GM19099 (cell line): ENCODE data around the gene UNC50.

ENCODE experiments used
- POLR2A ChIP-seq: IDR thresholded peaks from 3 replicates; pipeline ENCODE4 v1.6.1; 2011; ENCODE audit warnings: low read depth; ENCODE audit not compliant: insufficient read length; ENCODE audit errors: extremely low read depth

The UNC50 gene, protein sequence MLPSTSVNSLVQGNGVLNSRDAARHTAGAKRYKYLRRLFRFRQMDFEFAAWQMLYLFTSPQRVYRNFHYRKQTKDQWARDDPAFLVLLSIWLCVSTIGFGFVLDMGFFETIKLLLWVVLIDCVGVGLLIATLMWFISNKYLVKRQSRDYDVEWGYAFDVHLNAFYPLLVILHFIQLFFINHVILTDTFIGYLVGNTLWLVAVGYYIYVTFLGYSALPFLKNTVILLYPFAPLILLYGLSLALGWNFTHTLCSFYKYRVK

DNA sequence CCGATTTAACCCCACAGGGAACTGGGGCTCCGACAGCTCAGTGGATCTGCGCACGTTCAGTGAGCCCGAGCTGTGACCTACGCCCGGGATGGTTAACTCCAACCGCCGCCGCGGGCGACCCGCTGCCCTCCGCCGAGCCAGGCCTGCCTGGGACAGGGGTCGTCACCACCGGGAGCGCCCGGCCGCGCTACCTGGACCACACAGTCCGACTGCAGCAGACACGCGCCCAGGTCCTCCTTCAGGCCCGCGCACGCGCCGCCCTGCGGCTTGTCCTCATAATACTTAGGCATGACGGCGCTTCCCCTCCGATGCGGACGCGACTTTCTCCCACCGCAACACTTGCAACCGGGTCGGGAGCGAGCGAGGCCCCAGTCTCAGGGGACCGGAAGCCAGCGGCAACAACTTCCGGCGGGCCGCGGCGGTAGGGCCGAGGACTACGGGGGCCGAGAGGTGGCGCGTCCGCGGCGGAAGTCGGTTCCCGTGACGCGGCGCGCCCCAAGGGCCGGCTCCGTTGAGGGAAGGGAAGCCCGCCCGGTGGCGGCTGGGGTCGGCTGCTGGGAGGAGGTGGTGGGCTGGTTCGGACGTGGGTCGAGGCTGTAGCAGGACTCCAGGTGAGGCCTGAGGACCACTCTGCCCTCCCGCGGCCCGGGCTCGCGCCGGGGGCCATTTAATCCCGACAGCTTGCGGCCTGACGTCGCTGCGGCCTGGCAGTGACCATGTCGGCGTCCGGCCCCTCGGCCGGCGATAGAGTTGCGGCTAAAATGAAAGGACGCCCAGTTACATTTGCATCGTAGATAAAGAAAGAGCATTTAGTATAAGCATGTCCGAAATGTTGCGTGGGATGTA, at the start of gene UNC50, which contains the start of gene COA5:
UNC50 (plus strand) TSS at position 474 of the 846 bp plus-strand sequence. CDS start 1,171 bp downstream, outside the sequence.
COA5 (minus strand) TSS at position 397 of the 846 bp plus-strand sequence; CDS start at position 290, 107 bp downstream.
- peak; percentile 93 for TF ChIP-seq POLR2A

DNA sequence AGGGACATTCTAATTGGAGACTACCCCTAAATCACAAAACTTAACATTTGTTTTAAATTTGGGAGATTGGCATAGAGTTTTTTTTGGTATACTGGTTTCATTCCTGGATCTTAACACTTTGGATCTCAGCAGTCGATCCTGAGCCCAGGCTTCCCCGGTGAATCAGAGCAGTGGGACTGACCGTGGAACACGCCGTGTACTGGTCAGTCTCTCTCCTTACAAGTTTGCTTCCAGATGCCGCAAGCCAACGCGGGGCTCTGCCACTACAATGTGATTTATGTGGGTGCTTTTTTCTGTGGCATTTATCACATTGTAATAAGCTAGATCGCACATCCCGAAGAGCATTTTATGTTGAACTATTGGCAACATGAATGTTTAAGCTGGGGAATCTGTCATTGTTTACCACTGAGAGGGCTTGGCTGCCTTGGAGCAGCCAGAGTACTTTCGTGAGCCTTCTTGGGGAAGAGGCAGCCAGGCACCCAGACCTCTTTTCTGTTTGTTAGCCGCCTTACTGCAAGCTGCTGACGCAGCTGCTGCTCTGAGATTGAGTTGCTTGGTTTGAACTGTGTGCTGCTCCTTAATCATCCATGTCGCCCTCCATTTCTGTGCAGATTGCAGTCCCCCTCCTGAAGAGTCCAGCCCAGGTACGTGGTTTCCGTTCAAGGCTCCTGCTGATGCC, 49.4 kb upstream of the UNC50 start:
- TF ChIP-seq POLR2A = no peak

DNA sequence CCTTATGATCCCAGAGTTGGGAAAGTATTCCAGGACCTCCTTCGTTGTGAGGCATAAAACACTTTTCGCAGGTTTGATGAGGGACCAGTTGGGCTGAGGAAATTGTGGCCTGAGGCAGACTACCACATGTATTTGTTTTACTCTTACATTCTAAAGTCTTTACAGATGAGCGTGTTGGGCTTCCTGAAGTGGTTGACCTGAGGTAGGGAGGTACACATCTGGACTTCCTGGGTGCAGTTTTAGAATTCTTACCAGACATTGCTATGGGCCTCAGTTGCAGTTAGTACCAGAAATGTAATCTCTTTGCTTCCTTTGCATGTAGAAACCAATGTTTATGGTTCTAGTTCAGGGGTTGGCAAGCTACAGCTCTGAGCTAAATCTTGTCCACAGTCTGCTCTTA, 48.8 kb upstream of the UNC50 start:
- TF ChIP-seq POLR2A = no peak

DNA sequence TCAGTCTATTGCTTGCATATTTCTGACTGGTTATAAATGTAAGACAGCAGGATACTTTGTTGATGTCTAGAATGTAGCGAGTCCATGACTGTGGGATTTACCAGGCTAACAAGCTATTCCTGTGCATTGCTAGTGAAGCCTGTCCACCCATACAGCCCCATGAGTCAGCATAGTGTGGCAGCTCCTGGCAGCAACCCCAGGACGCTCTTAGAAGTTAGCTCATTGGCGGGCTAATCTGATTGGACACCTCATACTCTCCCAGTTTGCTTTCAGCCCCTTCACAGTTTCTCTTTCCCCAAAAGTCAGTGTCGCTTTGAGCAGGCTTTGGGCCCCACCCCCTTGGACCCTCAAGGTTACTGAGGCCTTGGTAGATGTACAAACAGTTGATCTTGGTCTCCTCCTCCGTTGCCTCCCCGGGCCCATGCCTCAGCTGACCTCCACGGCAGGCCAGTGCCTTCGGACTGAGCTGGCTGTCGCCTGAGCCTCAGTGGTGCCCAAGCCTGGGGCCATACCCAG, 48.1 kb upstream of the UNC50 start:
- no peak for TF ChIP-seq POLR2A

DNA sequence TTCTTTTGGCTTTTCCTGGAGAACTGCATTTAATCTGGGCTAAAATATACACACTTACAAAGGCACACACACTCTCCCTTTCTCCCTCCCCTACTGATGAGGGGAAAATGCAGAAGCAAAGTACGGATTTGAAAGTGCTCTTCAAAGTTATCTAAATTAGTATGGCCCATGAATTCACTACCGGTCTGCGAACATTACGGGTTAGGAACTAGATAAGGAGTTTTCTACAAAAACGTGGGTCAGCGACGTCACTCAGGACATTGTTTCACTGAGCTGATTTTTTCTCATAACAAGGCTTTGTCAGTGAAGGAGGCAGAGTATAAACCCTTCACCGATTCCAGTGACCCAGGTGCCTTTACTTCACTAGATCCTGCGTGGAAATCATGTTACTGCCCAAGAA, 47.4 kb upstream of the UNC50 start:
- no peak for TF ChIP-seq POLR2A

DNA sequence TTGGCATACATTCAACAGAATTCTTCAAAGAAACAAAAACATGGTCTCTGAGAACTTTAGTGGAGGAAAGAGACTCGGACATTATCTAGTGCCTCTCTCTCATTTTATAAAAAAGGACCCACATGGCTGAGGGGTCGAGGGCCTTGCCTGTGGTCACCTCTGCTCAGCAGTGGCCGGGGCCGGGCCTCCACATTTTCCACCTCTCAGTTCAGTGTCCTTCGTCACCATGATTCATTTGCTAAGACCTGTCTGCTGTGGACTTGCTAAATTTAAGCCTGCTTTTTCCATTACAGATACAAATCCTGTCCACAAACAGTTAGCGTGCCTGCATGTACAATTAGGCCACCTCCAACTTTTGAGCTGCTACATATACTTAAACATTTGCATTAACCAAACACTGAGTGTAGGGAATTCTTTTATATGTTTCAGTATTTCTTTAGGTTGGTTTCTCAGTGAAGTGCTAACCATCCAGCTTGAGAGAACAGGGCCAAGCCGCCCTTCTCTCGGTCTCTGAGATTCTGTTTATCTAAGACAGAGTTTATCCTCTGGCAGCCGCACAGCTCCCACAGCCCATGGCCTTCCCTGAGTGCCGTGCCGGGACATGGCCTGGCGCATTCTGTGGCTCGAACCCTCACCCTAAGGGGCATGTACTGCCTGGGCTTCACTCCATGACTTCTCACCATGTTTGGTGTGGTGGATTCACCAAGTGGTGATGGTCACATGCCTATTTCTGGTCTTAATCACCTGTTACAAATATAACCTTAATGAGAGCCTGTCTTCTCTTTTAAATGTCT, 46.3 kb upstream of the UNC50 start:
- no peak for TF ChIP-seq POLR2A

DNA sequence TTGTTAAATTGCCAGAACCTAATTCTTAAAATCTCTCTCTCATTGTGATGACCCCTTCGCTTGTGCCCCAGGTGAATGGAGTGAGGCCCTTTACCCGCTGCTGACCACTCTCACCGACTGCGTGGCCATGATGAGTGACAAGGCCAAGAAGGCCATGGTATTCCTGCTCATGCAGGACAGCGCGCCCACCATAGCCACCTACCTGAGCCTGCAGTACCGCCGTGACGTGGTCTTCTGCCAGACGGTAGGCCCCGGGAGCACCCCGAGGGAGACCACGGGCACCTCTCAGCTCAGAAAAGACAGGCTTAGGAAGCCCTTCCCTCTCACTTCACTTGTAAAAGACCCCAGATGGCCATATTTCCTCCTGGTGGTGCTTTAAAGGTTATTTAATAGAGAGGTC, 45.0 kb upstream of the UNC50 start:
- TF ChIP-seq POLR2A = no peak

DNA sequence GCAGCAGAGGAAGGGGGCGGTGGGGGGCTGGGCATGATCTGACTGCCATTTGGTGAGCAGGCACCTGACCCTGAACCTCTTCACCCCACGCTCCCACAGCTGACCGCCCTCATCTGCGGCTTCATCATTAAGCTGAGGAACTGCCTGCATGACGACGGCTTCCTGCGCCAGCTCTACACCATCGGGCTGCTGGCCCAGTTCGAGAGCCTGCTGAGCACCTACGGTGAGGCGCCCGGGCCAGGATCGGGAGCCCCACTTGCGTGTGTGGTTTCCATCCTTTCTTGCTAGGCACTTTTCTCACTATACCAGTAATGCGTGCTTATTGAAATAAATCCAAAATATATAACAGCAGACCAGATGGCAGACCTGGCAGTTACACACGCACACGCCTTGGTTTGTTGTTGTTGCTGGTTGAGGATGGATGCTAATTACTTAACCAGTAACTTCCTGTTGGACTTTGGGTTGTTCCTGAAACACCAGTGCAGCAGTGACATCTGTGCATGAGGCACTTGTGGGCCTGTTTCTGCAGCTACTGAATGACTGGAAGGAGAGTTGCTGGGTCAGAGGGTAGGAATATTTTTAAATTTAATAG, 43.8 kb upstream of the UNC50 start:
- TF ChIP-seq POLR2A = no peak

DNA sequence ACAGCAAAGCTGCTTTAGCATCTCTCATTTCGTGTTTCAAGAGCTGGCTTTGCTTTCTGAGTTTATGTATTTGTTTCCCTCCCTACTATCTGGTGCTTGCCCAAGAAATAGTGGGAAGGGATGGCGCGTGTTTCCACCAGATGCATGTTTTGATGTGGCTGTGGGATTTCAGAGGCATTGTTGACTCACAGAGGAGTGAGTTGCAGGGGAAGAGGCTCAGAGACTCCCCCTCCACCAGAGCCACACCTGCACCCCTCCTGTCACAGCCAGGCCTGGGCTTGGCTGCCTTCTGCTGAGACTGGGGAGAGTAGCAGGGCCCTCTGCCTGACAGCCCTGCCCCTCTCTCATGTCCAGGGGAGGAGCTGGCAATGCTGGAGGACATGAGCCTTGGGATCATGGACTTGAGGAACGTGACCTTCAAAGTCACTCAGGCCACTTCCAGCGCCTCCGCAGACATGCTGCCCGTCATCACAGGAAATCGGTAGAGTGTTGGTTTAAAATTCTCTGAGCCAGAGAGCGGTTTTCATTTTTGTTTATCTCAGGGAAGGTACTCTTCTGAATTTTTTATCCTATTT, 43.0 kb upstream of the UNC50 start:
- no peak for TF ChIP-seq POLR2A

DNA sequence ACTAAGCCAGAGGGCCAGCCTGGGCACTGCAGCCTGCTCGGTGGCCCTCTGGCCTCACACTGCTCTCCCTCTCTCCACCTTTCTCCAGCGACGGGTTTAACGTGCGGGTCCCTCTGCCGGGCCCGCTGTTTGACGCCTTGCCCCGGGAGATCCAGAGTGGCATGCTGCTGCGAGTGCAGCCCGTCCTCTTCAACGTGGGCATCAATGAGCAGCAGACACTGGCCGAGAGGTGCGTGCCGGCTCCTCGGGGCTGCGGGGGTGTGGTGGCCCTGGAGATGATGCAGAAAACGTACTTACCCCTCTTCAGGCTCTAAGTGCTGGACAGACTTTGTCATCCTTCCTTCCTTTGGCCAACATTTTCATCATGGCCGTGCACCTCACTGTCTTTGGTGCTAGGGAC, 42.4 kb upstream of the UNC50 start:
- TF ChIP-seq POLR2A = no peak

DNA sequence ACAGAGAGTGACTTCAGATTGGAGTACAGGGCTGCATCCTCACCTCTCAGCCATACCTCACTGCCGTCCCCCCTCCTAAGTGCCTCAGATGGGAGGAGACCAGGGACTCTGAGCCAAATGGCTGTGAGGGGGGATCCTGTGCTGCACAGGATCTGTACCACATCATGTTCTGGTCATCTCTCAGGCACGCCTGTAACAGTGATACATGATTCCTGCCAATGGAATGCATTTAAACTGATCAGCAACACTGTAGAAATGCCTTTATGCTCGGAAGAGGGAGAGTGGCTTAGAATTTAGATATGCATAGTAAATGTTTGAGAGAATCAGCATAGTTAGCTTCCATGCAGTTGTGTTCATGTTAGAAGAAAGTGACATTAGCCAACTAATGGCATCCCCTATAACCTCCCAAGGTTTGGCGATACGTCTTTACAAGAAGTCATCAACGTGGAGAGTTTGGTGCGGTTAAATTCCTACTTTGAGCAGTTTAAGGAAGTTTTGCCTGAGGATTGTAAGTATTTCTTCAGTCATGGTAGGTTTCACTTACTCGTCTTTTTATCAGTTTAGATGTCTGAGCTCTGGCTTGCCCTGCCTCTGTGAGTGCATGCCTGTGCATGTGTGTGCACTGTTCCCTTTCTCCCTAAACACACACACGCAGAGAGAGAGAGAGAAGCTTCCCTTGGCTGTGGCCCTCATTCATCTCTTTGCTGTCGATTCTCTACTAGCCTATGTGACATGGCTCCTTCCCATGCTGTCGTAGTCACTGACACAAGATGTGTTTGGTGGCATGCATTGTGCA, 40.0 kb upstream of the UNC50 start:
- no peak for TF ChIP-seq POLR2A

DNA sequence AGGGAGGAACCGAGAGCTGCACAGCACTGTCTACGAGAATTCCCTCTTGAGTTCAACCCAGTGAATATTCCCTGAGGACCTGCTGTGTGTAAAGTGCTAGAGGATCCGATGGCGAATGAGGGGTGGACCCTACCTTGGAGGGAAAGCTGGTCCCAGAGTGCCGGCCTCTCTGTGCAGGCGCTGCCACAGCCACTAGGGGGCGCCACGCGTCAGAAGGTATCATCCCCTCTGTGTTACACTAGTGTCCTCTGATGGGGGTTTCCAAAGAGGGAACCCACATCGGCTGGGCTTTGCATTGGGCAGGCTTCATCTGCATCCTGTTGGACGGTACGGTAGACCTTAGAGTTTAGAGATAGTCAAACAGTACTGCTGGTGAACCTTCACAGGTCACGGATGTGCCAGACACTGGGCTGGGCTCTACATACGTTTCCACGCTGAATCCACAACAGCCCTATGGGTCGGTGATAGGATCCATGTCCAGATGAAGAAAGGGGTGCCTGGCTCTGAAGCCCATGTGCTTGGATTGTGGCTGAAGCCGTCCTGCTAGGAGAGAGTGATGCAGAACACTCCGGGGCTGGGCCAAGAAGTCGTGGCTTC, 39.1 kb upstream of the UNC50 start:
- TF ChIP-seq POLR2A = no peak

DNA sequence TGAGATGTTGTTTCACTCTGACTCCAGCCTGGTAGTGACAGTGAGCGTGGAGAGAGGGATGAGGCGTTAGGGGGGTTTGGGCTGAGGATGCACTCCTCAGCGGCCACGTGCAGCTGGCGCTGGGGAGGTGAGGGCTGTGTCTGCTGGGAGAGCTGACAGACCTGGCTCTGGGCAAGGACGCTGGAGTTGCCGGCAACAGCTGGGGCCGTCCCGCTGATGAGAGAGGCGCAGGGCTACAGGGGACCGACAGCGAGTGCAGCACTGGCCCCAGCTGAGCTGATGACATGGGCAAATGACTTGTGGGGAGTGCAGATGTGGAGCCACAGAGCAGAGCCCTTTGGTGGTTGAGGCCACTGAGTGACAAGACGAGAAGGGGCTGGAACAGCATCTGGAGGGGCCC, 38.5 kb upstream of the UNC50 start:
- TF ChIP-seq POLR2A = no peak
